GM20000 (cell line): ENCODE measurements around the gene CIDEC.

Source experiments
- DNase-seq: peaks from one replicate; pipeline ENCODE4 v3.0.0; 2012; ENCODE audit warnings: low spot score
- TF ChIP-seq, protein P1 (sequence below): IDR thresholded peaks from 2 replicates; pipeline ENCODE4 v1.5.1; 2012; ENCODE audit warnings: mild to moderate bottlenecking, control low read depth; ENCODE audit errors: extremely low read depth, missing control alignments

Gene CIDEC

GRCh38 chr3:9834520-9835380 lies 45.3 kb downstream of the CIDEC start:
- DNase-seq: no peak

DNA sequence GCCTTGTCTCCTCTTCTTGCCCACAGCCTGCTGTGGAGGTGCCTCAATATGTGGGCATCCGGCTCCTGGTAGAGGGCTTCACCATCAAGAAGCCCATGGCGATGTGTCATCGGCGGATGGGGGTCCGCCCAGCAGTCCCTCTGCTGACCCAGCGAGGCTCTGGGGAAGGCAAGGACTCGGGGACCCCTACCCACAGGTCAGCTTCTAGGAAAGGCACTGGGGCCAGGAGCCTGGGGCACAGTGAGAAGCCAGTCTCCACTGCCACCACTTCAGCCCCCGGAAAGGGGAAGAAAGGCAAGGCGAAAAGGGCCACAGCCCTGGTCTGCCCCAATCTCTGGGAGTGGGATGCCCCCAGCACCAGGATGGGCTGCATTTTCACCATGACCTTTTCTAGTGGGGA lies 47.0 kb downstream of the CIDEC start:
- DNase-seq: no peak
- TF ChIP-seq, protein P1, sequence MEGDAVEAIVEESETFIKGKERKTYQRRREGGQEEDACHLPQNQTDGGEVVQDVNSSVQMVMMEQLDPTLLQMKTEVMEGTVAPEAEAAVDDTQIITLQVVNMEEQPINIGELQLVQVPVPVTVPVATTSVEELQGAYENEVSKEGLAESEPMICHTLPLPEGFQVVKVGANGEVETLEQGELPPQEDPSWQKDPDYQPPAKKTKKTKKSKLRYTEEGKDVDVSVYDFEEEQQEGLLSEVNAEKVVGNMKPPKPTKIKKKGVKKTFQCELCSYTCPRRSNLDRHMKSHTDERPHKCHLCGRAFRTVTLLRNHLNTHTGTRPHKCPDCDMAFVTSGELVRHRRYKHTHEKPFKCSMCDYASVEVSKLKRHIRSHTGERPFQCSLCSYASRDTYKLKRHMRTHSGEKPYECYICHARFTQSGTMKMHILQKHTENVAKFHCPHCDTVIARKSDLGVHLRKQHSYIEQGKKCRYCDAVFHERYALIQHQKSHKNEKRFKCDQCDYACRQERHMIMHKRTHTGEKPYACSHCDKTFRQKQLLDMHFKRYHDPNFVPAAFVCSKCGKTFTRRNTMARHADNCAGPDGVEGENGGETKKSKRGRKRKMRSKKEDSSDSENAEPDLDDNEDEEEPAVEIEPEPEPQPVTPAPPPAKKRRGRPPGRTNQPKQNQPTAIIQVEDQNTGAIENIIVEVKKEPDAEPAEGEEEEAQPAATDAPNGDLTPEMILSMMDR: no peak

More at GRCh38 chr3:9834520-9835380, 45.3 kb downstream of the CIDEC start:
- TF ChIP-seq, protein P1: no peak

DNA sequence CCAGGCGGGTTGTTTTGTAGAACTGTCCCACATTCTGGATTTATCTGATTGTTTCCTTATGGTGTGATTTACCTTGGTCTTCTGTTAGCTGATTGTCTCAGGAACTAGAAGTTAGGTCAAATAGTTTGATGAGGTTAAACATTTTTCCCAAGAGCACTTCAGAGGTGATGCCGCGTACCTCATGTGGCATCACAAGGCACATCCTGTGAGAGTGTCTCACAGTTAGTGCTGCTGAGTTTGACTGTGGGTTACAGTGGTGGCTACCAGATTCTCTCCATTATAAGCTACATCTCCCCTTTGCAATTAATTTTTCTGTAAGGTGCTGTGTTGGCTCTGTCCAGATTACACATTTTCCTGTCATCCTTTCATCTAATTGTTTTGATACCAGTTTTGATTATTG lies 48.8 kb downstream of the CIDEC start:
- DNase-seq: no peak
- TF ChIP-seq, protein P1: no peak

- TF ChIP-seq, protein P1: no peak
- DNase-seq: no peak
Observed at GRCh38 chr3:9828801-9829755, 51.0 kb downstream of the CIDEC start.

DNA sequence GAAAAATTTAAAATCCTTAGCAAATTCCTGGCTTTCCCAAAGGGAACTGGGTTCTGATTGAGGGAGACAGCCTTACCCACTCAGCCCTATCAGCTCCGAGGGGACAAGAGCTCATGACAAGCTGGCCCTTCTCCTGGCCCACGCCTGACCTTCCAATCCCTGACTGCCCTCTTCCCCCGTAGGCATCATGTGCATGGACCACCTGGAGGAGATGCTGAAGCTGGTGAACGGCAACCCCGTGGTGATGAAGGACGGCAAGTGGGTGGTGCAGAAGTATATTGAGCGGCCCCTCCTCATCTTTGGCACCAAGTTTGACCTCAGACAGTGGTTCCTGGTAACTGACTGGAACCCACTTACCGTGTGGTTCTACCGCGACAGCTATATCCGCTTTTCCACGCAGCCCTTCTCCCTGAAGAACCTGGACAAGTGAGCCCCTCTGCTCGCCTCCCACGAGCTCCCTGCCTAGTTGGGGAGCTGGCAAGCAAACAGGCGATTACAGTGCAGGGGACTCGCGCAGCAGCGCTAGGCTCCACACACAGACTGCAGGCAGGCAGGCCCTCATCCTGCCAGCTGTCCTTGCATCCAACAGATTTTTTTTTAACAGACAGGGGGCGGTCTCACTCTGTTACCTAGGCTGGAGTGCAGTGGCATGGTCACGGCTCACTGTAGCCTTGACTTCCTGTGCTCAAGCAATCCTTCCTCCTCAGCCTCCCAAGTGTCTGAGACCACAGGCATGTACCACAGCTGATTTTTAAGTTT lies 53.1 kb downstream of the CIDEC start:
- TF ChIP-seq, protein P1: no peak
- DNase-seq: no peak

DNA sequence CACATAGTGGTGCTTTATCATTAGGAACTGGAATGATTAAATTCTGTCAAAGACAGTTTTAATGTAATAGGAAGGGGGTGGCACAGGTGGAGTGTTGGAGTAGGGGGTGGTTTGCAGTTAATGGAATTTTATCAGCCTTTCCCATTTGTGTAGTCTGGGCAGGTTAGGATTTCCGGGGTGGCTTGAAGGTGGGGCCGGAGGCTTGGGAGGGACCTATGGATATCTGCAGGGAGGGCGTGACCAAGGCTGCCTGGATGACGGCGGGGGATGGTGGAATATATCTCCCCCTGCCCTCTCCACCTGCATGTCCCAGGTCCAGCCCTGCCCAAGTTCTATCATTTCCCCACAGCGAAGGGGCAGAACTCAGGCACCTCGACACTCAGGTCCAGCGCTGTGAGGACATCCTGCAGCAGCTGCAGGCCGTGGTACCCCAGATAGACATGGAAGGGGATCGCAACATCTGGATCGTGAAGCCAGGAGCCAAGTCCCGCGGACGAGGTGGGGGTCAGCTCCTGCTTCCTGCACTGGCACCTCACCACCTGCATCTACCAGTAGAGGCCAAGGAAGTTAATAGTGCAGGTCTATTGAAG lies 54.5 kb downstream of the CIDEC start:
- DNase-seq: no peak
- TF ChIP-seq, protein P1: no peak
